Measurements from ENCODE around the gene SDF4. TPM values are rescaled to one million over a fixed set of nuclear protein-coding genes. Genes with fewer than 3 reads are reported as not detected.

The SDF4 gene
- total and polyA plus RNA-seq, 8 donors = 68.3 to 99.4 (median 74.8) TPM

GRCh38 chr1:1235016-1235744, 3.4 kb upstream of the SDF4 start:
- Histone ChIP-seq H3K9me3 (no peaks in the 10 kb centered on the region), H3K27ac (no peak overlapping the region), H3K4me1 (peaks cover 0 to 15% (median 9%) of the 10 kb centered on the region in 3 donors), H3K27me3 (no peaks in the 10 kb centered on the region), H3K36me3 (no peaks in the 10 kb centered on the region), H3K4me3 (no peak overlapping the region)
- TF ChIP-seq CTCF (IDR thresholded peaks at IDR 0.05) = no peak
- 88 to 93% methylated on average over 27 of the region's 27 CpGs for WGBS, 2 donors
- FAIRE-seq (no peak), ATAC-seq (no peak), DNase-seq (no peak)
- intact Hi-C loops (cut with DNase I) = no loop called here

- H3K9me3 ChIP-seq = no peaks in the 10 kb centered on the region
- FAIRE-seq = no peak
- no peaks in the 10 kb centered on the region for H3K27me3 ChIP-seq
- H3K4me1 ChIP-seq = peaks cover 0 to 22% (median 9%) of the 10 kb centered on the region in 3 donors
- no peak for DNase-seq
- H3K36me3 ChIP-seq = no peaks in the 10 kb centered on the region
- intact Hi-C loops (cut with DNase I) = no loop called here
- no peak for ATAC-seq
- H3K4me3 ChIP-seq = no peak overlapping the region
- no peak for TF ChIP-seq CTCF (IDR thresholded peaks at IDR 0.05)
- no peak overlapping the region for H3K27ac ChIP-seq
- WGBS, 2 donors = 93 to 97% methylated on average over 28 of the region's 28 CpGs
Observed at GRCh38 chr1:1234180-1234808, 2.5 kb upstream of the SDF4 start.

GRCh38 chr1:1233567-1233892, 1.7 kb upstream of the SDF4 start:
- TF ChIP-seq CTCF (IDR thresholded peaks at IDR 0.05) = no peak
- H3K4me3 ChIP-seq = no peak overlapping the region
- WGBS, 2 donors = 95 to 98% methylated on average over 15 of the region's 15 CpGs
- H3K27ac ChIP-seq = no peak overlapping the region
- no peak for FAIRE-seq
- no peaks in the 10 kb centered on the region for H3K9me3 ChIP-seq
- no peak for DNase-seq
- H3K4me1 ChIP-seq = peaks cover 0 to 22% (median 9%) of the 10 kb centered on the region in 3 donors
- intact Hi-C loops (cut with DNase I) = no loop called here
- no peaks in the 10 kb centered on the region for H3K27me3 ChIP-seq
- no peaks in the 10 kb centered on the region for H3K36me3 ChIP-seq
- ATAC-seq = no peak

GRCh38 chr1:1232796-1233566, 1.2 kb upstream of the SDF4 start:
- H3K4me1 ChIP-seq = peaks cover 0 to 22% (median 9%) of the 10 kb centered on the region in 3 donors
- H3K36me3 ChIP-seq = peaks cover 0 to 5% (median 0%) of the 10 kb centered on the region in 3 donors
- DNase-seq (peak in 2 of 6 donors; percentile 43 to 60), ATAC-seq (no peak), FAIRE-seq (no peak)
- intact Hi-C loops (cut with DNase I) = no loop called here
- peak overlapping the region in 2 of 4 donors; percentile 37 to 98 for H3K4me3 ChIP-seq
- 76 to 84% methylated on average over 91 to 98 of the region's 98 CpGs for WGBS, 2 donors
- H3K27me3 ChIP-seq = no peaks in the 10 kb centered on the region
- H3K9me3 ChIP-seq = no peaks in the 10 kb centered on the region
- TF ChIP-seq CTCF (IDR thresholded peaks at IDR 0.05) = no peak
- no peak overlapping the region for H3K27ac ChIP-seq

Data from pancreas (tissue), 10 donors.